Neutrophil (primary cell): ENCODE measurements around the gene FBXW11.
A peak's percentile ranks its signal among the peaks of the same experiment; 100 is the strongest.

ENCODE experiments used
- H3K27ac ChIP-seq: fragments of 200-600 bp; sonication (generic); 2 replicates; pipeline ENCODE4 v1.5.1; 2016; ENCODE audit warnings: mild to moderate bottlenecking, moderate library complexity
- H3K27me3 ChIP-seq: fragments of 200-600 bp; sonication (generic); 2 replicates; pipeline ENCODE4 v1.6.0; 2016; ENCODE audit warnings: mild to moderate bottlenecking
- H3K36me3 ChIP-seq: fragments of 200-600 bp; sonication (generic); 2 replicates; pipeline ENCODE4 v1.5.1; 2017
- H3K4me1 ChIP-seq, 2 experiments: fragments of 200-600 bp in 1 of 2; sonication (generic) in 1 of 2; 1 replicate in 1 of 2; 2 replicates in 1 of 2; pipeline versions ENCODE4 v1.5.1 to v1.6.1; 2013 to 2016; ENCODE audit warnings: low read depth in 1 of 2, low read length in 1 of 2, mild to moderate bottlenecking in 1 of 2, moderate library complexity in 1 of 2; ENCODE audit not compliant: control insufficient read depth in 1 of 2, insufficient read depth in 1 of 2
- H3K4me3 ChIP-seq, 2 experiments: fragments of 200-600 bp in 1 of 2; sonication (generic) in 1 of 2; 1 replicate in 1 of 2; 2 replicates in 1 of 2; pipeline ENCODE4 v1.5.1; 2013 to 2016; ENCODE audit warnings: low read depth in 1 of 2, low read length in 1 of 2, mild to moderate bottlenecking in 1 of 2, moderate library complexity in 1 of 2
- H3K9me3 ChIP-seq: fragments of 200-600 bp; sonication (generic); 2 replicates; pipeline ENCODE4 v1.5.1; 2016
- TF ChIP-seq, protein P1 (sequence below): fragments of 200-600 bp; sonication (generic); IDR thresholded peaks from 2 replicates; pipeline ENCODE4 v1.5.1; 2016; ENCODE audit warnings: antibody characterized with exemption

The FBXW11 gene

DNA sequence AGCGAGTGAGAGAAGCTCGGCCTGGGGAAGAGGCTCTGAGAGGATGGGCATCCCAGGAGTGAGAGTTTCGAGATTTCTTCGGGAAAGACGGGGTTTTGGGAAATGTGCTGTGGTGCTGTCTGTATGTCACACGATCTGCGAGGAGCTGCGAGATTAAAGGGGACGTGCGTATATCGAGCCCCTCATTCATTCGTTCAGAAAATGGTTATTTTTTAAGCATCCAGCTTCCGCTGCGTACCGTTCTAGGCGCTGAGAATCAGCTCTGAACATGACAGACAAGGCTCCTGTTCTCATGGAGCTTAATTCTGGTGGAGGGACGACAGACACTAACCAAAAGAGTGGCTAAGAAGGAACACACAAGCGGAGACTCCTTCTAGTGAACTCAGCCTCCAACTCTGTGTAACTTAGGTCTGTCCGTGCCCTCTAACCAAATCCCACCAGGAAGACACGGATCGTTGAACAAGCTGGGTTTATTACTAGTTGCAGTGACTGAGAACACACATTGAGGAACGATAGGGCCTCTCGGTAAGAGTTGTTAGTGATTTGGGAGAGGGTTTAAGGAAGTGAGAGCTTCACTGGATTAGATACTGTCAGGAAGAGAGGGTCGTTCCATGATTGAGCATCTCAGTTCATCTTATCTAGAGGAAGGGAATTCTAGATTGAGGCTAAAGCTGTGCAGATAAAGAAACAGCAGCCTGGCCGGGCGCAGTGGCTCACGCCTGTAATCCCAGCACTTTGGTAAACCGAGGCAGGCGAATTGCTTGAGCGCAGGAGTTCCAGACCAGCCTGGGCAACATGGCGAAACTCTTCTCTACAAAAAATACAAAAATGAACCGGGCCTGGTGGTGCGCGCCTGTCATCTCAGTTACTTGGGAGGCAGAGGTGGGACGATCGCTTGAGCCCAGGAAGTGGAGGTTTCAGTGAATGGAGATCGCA lies 1.0 kb upstream of the FBXW11 start:
- H3K27ac ChIP-seq, result peak overlapping the region; percentile 95
- no peaks in the 10 kb centered on the region for H3K36me3 ChIP-seq
- peak overlapping the region; percentile 82 to 87 for H3K4me3 ChIP-seq
- H3K9me3 ChIP-seq, result no peaks in the 10 kb centered on the region
- no peaks in the 10 kb centered on the region for H3K27me3 ChIP-seq
- peaks cover 39 to 43% of the 10 kb centered on the region in 2 experiments for H3K4me1 ChIP-seq
- TF ChIP-seq, protein P1, sequence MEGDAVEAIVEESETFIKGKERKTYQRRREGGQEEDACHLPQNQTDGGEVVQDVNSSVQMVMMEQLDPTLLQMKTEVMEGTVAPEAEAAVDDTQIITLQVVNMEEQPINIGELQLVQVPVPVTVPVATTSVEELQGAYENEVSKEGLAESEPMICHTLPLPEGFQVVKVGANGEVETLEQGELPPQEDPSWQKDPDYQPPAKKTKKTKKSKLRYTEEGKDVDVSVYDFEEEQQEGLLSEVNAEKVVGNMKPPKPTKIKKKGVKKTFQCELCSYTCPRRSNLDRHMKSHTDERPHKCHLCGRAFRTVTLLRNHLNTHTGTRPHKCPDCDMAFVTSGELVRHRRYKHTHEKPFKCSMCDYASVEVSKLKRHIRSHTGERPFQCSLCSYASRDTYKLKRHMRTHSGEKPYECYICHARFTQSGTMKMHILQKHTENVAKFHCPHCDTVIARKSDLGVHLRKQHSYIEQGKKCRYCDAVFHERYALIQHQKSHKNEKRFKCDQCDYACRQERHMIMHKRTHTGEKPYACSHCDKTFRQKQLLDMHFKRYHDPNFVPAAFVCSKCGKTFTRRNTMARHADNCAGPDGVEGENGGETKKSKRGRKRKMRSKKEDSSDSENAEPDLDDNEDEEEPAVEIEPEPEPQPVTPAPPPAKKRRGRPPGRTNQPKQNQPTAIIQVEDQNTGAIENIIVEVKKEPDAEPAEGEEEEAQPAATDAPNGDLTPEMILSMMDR, result no peak

DNA sequence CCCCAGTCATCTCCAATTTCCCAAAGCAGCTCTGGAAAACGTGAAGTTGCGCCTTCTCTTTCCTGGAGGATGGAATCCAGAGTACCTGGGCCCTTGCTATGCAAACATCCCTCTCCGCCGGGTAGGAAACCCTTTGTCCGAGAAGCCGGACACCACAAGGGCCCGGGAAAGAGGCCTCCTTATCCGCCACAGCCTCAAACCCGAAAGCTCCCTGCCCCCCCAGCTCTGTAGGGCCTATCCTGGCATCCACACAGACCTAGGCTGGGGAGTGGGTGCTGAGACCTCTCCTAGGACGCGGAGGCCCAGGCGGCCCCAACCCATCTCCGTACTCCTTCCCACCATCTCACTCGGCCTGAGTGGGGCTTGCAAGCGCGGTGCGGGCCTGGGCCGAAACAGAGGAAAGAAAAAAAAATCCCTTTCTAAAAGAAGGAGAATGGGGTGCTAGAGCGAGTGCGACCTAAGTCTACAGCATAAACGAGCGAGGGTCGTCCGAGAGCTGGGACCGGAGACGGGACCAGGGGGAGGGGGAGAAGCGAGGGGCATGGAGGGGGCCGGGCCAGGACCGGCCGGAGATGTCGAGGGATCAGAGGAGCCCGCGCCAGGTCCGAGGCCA lies 624 bp downstream of the FBXW11 start:
- Histone ChIP-seq H3K27ac (peak overlapping the region; percentile 95), H3K4me1 (peaks cover 52 to 55% of the 10 kb centered on the region in 2 experiments), H3K36me3 (no peaks in the 10 kb centered on the region), H3K27me3 (no peaks in the 10 kb centered on the region), H3K9me3 (no peaks in the 10 kb centered on the region), H3K4me3 (peak overlapping the region; percentile 82 to 87)
- TF ChIP-seq, protein P1, result no peak

DNA sequence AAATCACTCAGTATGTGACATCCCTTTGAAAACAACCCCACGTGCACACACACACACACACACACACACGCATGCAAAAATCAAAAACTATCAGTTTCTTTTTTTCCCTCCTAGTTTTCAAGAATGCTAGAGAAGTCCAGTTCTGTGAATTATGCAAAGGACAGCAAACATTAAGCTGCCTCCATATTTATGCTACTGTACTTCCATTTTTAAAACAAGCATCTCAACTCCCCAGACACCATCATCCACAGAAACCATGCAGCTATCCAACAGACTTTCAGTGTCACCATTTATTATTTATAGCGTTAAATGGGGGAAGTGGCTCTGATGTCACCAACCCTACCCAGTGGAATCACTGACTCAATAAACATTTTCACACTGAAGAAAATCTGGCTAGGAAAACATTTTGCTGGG lies 1.6 kb downstream of the FBXW11 start:
- Histone ChIP-seq H3K27ac (peak overlapping the region; percentile 95), H3K4me3 (peak overlapping the region; percentile 82 to 87), H3K36me3 (no peaks in the 10 kb centered on the region), H3K4me1 (peaks cover 61 to 64% of the 10 kb centered on the region in 2 experiments), H3K27me3 (no peaks in the 10 kb centered on the region), H3K9me3 (no peaks in the 10 kb centered on the region)
- TF ChIP-seq, protein P1, result no peak

DNA sequence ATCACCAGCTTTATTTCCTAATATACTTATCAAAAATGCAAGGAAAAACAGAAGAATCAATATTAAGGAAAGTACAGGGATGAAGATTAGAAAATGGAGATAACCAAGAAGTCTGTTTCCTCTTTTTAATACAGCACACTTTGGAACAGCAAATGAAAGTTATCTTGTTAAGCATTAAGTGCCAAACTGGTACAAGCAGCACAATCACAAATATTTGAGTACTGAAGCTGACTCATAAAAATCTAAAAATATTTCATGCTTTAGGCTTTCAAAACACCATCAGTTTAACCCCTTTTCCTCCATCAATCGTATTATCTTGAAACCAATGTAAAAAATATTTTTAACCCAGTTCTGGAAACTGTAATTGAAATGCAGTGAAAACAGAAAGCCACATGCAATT lies 2.7 kb downstream of the FBXW11 start:
- TF ChIP-seq, protein P1, result no peak

DNA sequence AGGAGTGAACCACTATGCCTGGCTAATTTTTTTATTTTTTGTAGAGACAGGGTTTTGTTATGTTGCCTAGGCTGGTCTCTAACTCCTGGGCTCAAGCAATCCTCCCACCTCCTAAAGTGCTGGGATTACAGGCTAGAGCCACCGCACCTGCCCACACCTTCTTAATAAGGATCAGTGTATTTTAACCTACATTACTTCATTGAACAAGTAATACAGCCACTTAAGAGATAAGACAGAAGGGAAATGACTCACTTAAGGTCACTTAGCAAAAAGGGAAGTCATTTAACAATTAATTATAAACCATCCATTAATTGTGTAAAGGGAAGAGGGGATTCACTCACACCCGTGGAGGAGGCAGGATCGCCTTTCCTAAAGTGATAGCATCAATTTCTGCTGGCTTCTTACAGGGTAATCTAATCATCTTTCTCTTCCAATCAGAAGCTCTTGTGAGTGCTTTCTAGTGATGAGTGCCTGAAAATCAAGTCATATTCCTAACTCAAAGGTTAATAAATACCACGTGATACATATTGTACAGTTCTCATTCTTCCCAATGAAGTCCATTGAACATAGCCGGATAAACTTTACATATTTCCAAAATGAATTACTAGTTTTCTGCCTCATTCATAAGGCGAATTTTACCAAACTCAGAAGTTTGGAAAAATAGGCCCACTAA lies 3.5 kb downstream of the FBXW11 start:
- H3K4me1 ChIP-seq, result peaks cover 69 to 70% of the 10 kb centered on the region in 2 experiments
- H3K9me3 ChIP-seq, result no peaks in the 10 kb centered on the region
- H3K36me3 ChIP-seq, result no peaks in the 10 kb centered on the region
- TF ChIP-seq, protein P1, result no peak
- no peak overlapping the region for H3K4me3 ChIP-seq
- H3K27ac ChIP-seq, result peak overlapping the region; percentile 47
- H3K27me3 ChIP-seq, result no peaks in the 10 kb centered on the region

More for the DNA sequence above, 2.7 kb downstream of the FBXW11 start:
- Histone ChIP-seq H3K4me3 (no peak overlapping the region), H3K27me3 (no peaks in the 10 kb centered on the region), H3K27ac (no peak overlapping the region), H3K9me3 (no peaks in the 10 kb centered on the region), H3K4me1 (peaks cover 70% of the 10 kb centered on the region in 2 experiments), H3K36me3 (no peaks in the 10 kb centered on the region)
